CD4-positive, alpha-beta memory T cell (primary cell): ENCODE measurements around the gene PHB1. TPM values are rescaled to one million over a fixed set of nuclear protein-coding genes. Genes with fewer than 3 reads are reported as not detected.

ENCODE experiments used
- CTCF ChIA-PET: fragments of 350-600 bp; sonication (Branson Sonifier 250); formaldehyde crosslinking; loops from one replicate; lab custom pipeline; 2021; ENCODE audit warnings: inconsistent platforms; ENCODE audit not compliant: partially characterized antibody; lab: Charles Lee
- POLR2A ChIA-PET: fragments of 350-600 bp; sonication (Branson Sonifier 250); formaldehyde crosslinking; loops from one replicate; lab custom pipeline; 2021; ENCODE audit not compliant: partially characterized antibody; lab: Charles Lee
- DNase-seq, 5 donors: peaks; one replicate each; pipeline versions ENCODE4 v3.0.0 to v3.0.0-alpha.2; 2020 to 2022; ENCODE audit warnings: mixed read lengths in 1 of 5
- H3K27ac ChIP-seq: one replicate; pipeline ENCODE4 v1.7.0; 2013; ENCODE audit warnings: low read depth, low read length
- H3K27me3 ChIP-seq: 2 replicates; pipeline ENCODE4 v1.7.0; 2013; ENCODE audit warnings: mild to moderate bottlenecking, low read length, moderate library complexity; ENCODE audit not compliant: insufficient read depth
- H3K36me3 ChIP-seq: 2 replicates; pipeline ENCODE4 v1.7.0; 2013; ENCODE audit warnings: mild to moderate bottlenecking, low read length, moderate library complexity; ENCODE audit not compliant: insufficient read depth
- H3K4me1 ChIP-seq: 2 replicates; pipeline ENCODE4 v1.7.0; 2013; ENCODE audit warnings: mild to moderate bottlenecking, low read length, moderate library complexity; ENCODE audit not compliant: insufficient read depth
- H3K4me3 ChIP-seq, 2 donors: one replicate each; pipeline ENCODE4 v1.7.0; 2013; ENCODE audit warnings: low read length in 2 of 2, mild to moderate bottlenecking in 1 of 2
- H3K9me3 ChIP-seq, 2 donors: one replicate each; pipeline ENCODE4 v1.7.0; 2013; ENCODE audit warnings: low read length in 2 of 2, control low read depth in 1 of 2; ENCODE audit not compliant: control insufficient read depth in 1 of 2
- H3K27ac Mint-ChIP-seq, 7 donors: one replicate each; pipeline ENCODE4 v1.8.0; 2020 to 2021; ENCODE audit warnings: mixed read lengths in 7 of 7, mild to moderate bottlenecking in 6 of 7, inconsistent platforms in 3 of 7, moderate library complexity in 3 of 7
- H3K27me3 Mint-ChIP-seq, 2 donors: one replicate each; pipeline ENCODE4 v1.8.0; 2020 to 2021; ENCODE audit warnings: mixed read lengths in 2 of 2
- H3K36me3 Mint-ChIP-seq, 2 donors: one replicate each; pipeline ENCODE4 v1.8.0; 2020 to 2021; ENCODE audit warnings: mixed read lengths in 2 of 2, inconsistent platforms in 1 of 2, mild to moderate bottlenecking in 1 of 2
- H3K4me1 Mint-ChIP-seq, 4 donors: one replicate each; pipeline ENCODE4 v1.8.0; 2020 to 2021; ENCODE audit warnings: mixed read lengths in 4 of 4, mild to moderate bottlenecking in 1 of 4
- H3K4me3 Mint-ChIP-seq, 8 donors: one replicate each; pipeline ENCODE4 v1.8.0; 2020 to 2021; ENCODE audit warnings: mixed read lengths in 8 of 8, mild to moderate bottlenecking in 7 of 8, moderate library complexity in 6 of 8, inconsistent platforms in 3 of 8
- H3K9me3 Mint-ChIP-seq, 8 donors: one replicate each; pipeline ENCODE4 v1.8.0; 2020 to 2021; ENCODE audit warnings: mixed read lengths in 8 of 8, mild to moderate bottlenecking in 5 of 8, inconsistent platforms in 3 of 8, moderate library complexity in 1 of 8
- intact Hi-C: fragments of 100-400 bp; cut with micrococcal nuclease; formaldehyde crosslinking; loops from one replicate; pipeline ENCODE4 v1.15.1; 2023
- polyA plus RNA-seq, 2 donors: library from polyadenylated mRNA; unstranded; fragments of 300-500 nt; fragmentation: Illumina TruSeq; gene quantifications; one replicate each; pipeline ENCODE4 v1.2.3, GENCODE V29; 2021
- total RNA-seq, 2 experiments: library from RNA; stranded (reverse); gene quantifications; one replicate each; pipeline ENCODE4 v1.2.3, GENCODE V29; 2021

The PHB1 gene
- total and polyA plus RNA-seq, 4 experiments from 2014 or later, result 62.0 to 202 (median 108) TPM

GRCh38 chr17:49406421-49407061 is 8.1 kb downstream of the PHB1 start:
- Histone ChIP-seq H3K36me3 (peaks cover 65% of the 10 kb centered on the region), H3K9me3 (no peaks in the 10 kb centered on the region), H3K4me3 (no peak overlapping the region), H3K4me1 (peaks cover 10% of the 10 kb centered on the region), H3K27me3 (no peaks in the 10 kb centered on the region), H3K27ac (no peak overlapping the region)
- Mint-ChIP-seq H3K4me1 (peaks cover 7 to 25% (median 13%) of the 10 kb centered on the region in 4 donors), H3K4me3 (no peak overlapping the region), H3K27ac (peak overlapping the region in 1 of 7 donors; percentile 1), H3K9me3 (no peaks in the 10 kb centered on the region), H3K36me3 (peaks cover 65 to 78% of the 10 kb centered on the region in 2 donors), H3K27me3 (no peaks in the 10 kb centered on the region)
- intact Hi-C loops, result no loop called here
- no peak for DNase-seq
- CTCF ChIA-PET, result interaction anchor here (1.4 to 10.7 kb wide), 3 partner anchors 9 to 149 kb away, joined by 3 to 163 read pairs (median 6); no protein-coding TSS in a partner anchor
- POLR2A ChIA-PET, result interaction anchor here (0.5 kb wide), 1 partner anchor 188 kb away, joined by 3 read pairs; no protein-coding TSS in a partner anchor

GRCh38 chr17:49404906-49405305 is 9.8 kb downstream of the PHB1 start:
- ChIA-PET POLR2A (no interaction called here), CTCF (interaction anchor here (10.7 kb wide), 1 partner anchor 151 kb away, joined by 163 read pairs; no protein-coding TSS in a partner anchor)
- no peaks in the 10 kb centered on the region for H3K9me3 ChIP-seq
- peaks cover 5 to 23% (median 11%) of the 10 kb centered on the region in 4 donors for H3K4me1 Mint-ChIP-seq
- intact Hi-C loops, result no loop called here
- no peak overlapping the region for H3K27ac Mint-ChIP-seq
- no peaks in the 10 kb centered on the region for H3K9me3 Mint-ChIP-seq
- H3K27ac ChIP-seq, result no peak overlapping the region
- H3K36me3 ChIP-seq, result peaks cover 53% of the 10 kb centered on the region
- no peak for DNase-seq
- H3K27me3 ChIP-seq, result no peaks in the 10 kb centered on the region
- no peaks in the 10 kb centered on the region for H3K27me3 Mint-ChIP-seq
- H3K4me3 ChIP-seq, result no peak overlapping the region
- no peak overlapping the region for H3K4me3 Mint-ChIP-seq
- H3K36me3 Mint-ChIP-seq, result peaks cover 56 to 68% of the 10 kb centered on the region in 2 donors
- H3K4me1 ChIP-seq, result peaks cover 10% of the 10 kb centered on the region

GRCh38 chr17:49404361-49404760 is 10.3 kb downstream of the PHB1 start:
- H3K9me3 ChIP-seq, result no peaks in the 10 kb centered on the region
- peaks cover 10% of the 10 kb centered on the region for H3K4me1 ChIP-seq
- no peak overlapping the region for H3K27ac ChIP-seq
- peak overlapping the region in 2 of 7 donors; percentile 22 to 65 for H3K27ac Mint-ChIP-seq
- H3K9me3 Mint-ChIP-seq, result no peaks in the 10 kb centered on the region
- H3K4me3 ChIP-seq, result no peak overlapping the region
- DNase-seq, result no peak
- ChIA-PET POLR2A (no interaction called here), CTCF (interaction anchor here (10.7 kb wide), 1 partner anchor 151 kb away, joined by 163 read pairs; no protein-coding TSS in a partner anchor)
- peaks cover 52% of the 10 kb centered on the region for H3K36me3 ChIP-seq
- H3K27me3 Mint-ChIP-seq, result no peaks in the 10 kb centered on the region
- H3K4me1 Mint-ChIP-seq, result peaks cover 5 to 23% (median 11%) of the 10 kb centered on the region in 4 donors
- intact Hi-C loops, result no loop called here
- H3K4me3 Mint-ChIP-seq, result no peak overlapping the region
- H3K27me3 ChIP-seq, result no peaks in the 10 kb centered on the region
- H3K36me3 Mint-ChIP-seq, result peaks cover 56 to 66% of the 10 kb centered on the region in 2 donors

- intact Hi-C loops, result no loop called here
- no peak for DNase-seq
These were observed 11.0 kb downstream of the PHB1 start for GRCh38 chr17:49403514-49404289.

GRCh38 chr17:49402706-49403105 is 12.0 kb downstream of the PHB1 start:
- H3K9me3 Mint-ChIP-seq, result no peaks in the 10 kb centered on the region
- H3K4me3 Mint-ChIP-seq, result no peak overlapping the region
- peaks cover 0 to 11% (median under 1%) of the 10 kb centered on the region in 4 donors for H3K4me1 Mint-ChIP-seq
- no peaks in the 10 kb centered on the region for H3K27me3 Mint-ChIP-seq
- Histone ChIP-seq H3K4me1 (peaks cover 1% of the 10 kb centered on the region), H3K27ac (no peak overlapping the region), H3K4me3 (no peak overlapping the region), H3K27me3 (no peaks in the 10 kb centered on the region), H3K36me3 (peaks cover 42% of the 10 kb centered on the region), H3K9me3 (no peaks in the 10 kb centered on the region)
- intact Hi-C loops, result no loop called here
- DNase-seq, result no peak
- peaks cover 41 to 50% of the 10 kb centered on the region in 2 donors for H3K36me3 Mint-ChIP-seq
- ChIA-PET POLR2A (interaction anchor here (1.1 kb wide), 1 partner anchor 14 kb away, joined by 3 read pairs; no protein-coding TSS in a partner anchor), CTCF (no interaction called here)
- peak overlapping the region in 1 of 7 donors; percentile 26 for H3K27ac Mint-ChIP-seq

More at GRCh38 chr17:49403514-49404289, 11.0 kb downstream of the PHB1 start:
- peaks cover 10% of the 10 kb centered on the region for H3K4me1 ChIP-seq
- no peaks in the 10 kb centered on the region for H3K27me3 ChIP-seq
- H3K4me3 ChIP-seq, result no peak overlapping the region
- H3K27me3 Mint-ChIP-seq, result no peaks in the 10 kb centered on the region
- H3K36me3 ChIP-seq, result peaks cover 48% of the 10 kb centered on the region
- H3K27ac Mint-ChIP-seq, result peak overlapping the region in 3 of 7 donors; percentile 22 to 65 (median 41)
- ChIA-PET CTCF (no interaction called here), POLR2A (no interaction called here)
- H3K9me3 Mint-ChIP-seq, result no peaks in the 10 kb centered on the region
- H3K4me3 Mint-ChIP-seq, result no peak overlapping the region
- H3K36me3 Mint-ChIP-seq, result peaks cover 50 to 60% of the 10 kb centered on the region in 2 donors
- no peak overlapping the region for H3K27ac ChIP-seq
- no peaks in the 10 kb centered on the region for H3K9me3 ChIP-seq
- H3K4me1 Mint-ChIP-seq, result peaks cover 5 to 21% (median 8%) of the 10 kb centered on the region in 4 donors

- ChIA-PET CTCF (no interaction called here), POLR2A (interaction anchor here (1.1 kb wide), 1 partner anchor 14 kb away, joined by 3 read pairs; no protein-coding TSS in a partner anchor)
- no peaks in the 10 kb centered on the region for H3K9me3 ChIP-seq
- DNase-seq, result no peak
- H3K27ac ChIP-seq, result no peak overlapping the region
- peaks cover 38 to 47% of the 10 kb centered on the region in 2 donors for H3K36me3 Mint-ChIP-seq
- H3K4me1 Mint-ChIP-seq, result peaks cover 0 to 9% (median under 1%) of the 10 kb centered on the region in 4 donors
- H3K27me3 Mint-ChIP-seq, result no peaks in the 10 kb centered on the region
- no peak overlapping the region for H3K4me3 ChIP-seq
- no peak overlapping the region for H3K4me3 Mint-ChIP-seq
- no peaks in the 10 kb centered on the region for H3K4me1 ChIP-seq
- H3K27ac Mint-ChIP-seq, result peak overlapping the region in 3 of 7 donors; percentile 24 to 52 (median 26)
- H3K9me3 Mint-ChIP-seq, result no peaks in the 10 kb centered on the region
- no peaks in the 10 kb centered on the region for H3K27me3 ChIP-seq
- intact Hi-C loops, result no loop called here
- H3K36me3 ChIP-seq, result peaks cover 39% of the 10 kb centered on the region
These were observed 12.6 kb downstream of the PHB1 start for GRCh38 chr17:49401971-49402611.
